Progenitor cell of endocrine pancreas (in vitro differentiated cells): ENCODE results near the gene KRTAP10-5. TPM values are rescaled to one million over a fixed set of nuclear protein-coding genes. Genes with fewer than 3 reads are reported as not detected.
"Not testable (repeated sequence)": the region's sequence is repeated elsewhere in the genome, so short reads cannot be mapped to it uniquely, and the experiment has no call there.

Experiments used
- DNase-seq: peaks from one replicate; pipeline ENCODE4 v3.0.0; 2021; ENCODE audit warnings: low spot score; ENCODE audit not compliant: unreplicated experiment
- H3K27ac Mint-ChIP-seq: 2 replicates; pipeline ENCODE4 v1.8.0; 2021; ENCODE audit warnings: mild to moderate bottlenecking, moderate library complexity, mixed read lengths
- H3K27me3 Mint-ChIP-seq: 2 replicates; pipeline ENCODE4 v1.8.0; 2021; ENCODE audit warnings: mixed read lengths
- H3K36me3 Mint-ChIP-seq: 2 replicates; pipeline ENCODE4 v1.8.0; 2022; ENCODE audit warnings: mixed read lengths; ENCODE audit not compliant: insufficient read depth
- H3K4me1 Mint-ChIP-seq: 2 replicates; pipeline ENCODE4 v1.8.0; 2021; ENCODE audit warnings: low read depth, mixed read lengths
- H3K4me3 Mint-ChIP-seq: 2 replicates; pipeline ENCODE4 v1.8.0; 2021; ENCODE audit warnings: low read depth, mild to moderate bottlenecking, moderate library complexity, mixed read lengths
- H3K9me3 Mint-ChIP-seq: 2 replicates; pipeline ENCODE4 v1.8.0; 2021; ENCODE audit warnings: low read depth, mixed read lengths
- CTCF ChIP-seq: fragments of 200-600 bp; sonication (generic); IDR thresholded peaks from one replicate; pipeline ENCODE4 v1.5.0; 2021; ENCODE audit warnings: antibody characterized with exemption, mild to moderate bottlenecking; ENCODE audit not compliant: unreplicated experiment
- total RNA-seq: library from RNA; stranded (reverse); gene quantifications from 2 replicates; pipeline ENCODE4 v1.2.1, GENCODE V29; 2021

The KRTAP10-5 gene
- total RNA-seq, 1 donor from 2014 or later, result not detected

GRCh38 chr21:44555200-44555875, 25.1 kb downstream of the KRTAP10-5 start:
- Mint-ChIP-seq H3K9me3 (peaks cover under 1% of the 10 kb centered on the region), H3K36me3 (no peaks in the 10 kb centered on the region), H3K4me3 (no peak overlapping the region), H3K27me3 (peaks cover 18% of the 10 kb centered on the region), H3K4me1 (peaks cover 4% of the 10 kb centered on the region), H3K27ac (no peak overlapping the region)
- TF ChIP-seq CTCF, result no peak
- peak; percentile 7 for DNase-seq

GRCh38 chr21:44552681-44553080, 27.7 kb downstream of the KRTAP10-5 start:
- no peak overlapping the region for H3K4me3 Mint-ChIP-seq
- H3K4me1 Mint-ChIP-seq, result peaks cover 18% of the 10 kb centered on the region
- H3K27ac Mint-ChIP-seq, result no peak overlapping the region
- no peaks in the 10 kb centered on the region for H3K36me3 Mint-ChIP-seq
- no peak for TF ChIP-seq CTCF
- DNase-seq, result no peak
- H3K27me3 Mint-ChIP-seq, result peaks cover 12% of the 10 kb centered on the region
- H3K9me3 Mint-ChIP-seq, result peaks cover 1% of the 10 kb centered on the region

- DNase-seq, result peak; percentile 8
- Mint-ChIP-seq H3K36me3 (peaks cover under 1% of the 10 kb centered on the region), H3K27me3 (peaks cover 10% of the 10 kb centered on the region), H3K9me3 (peaks cover 7% of the 10 kb centered on the region), H3K4me3 (no peak overlapping the region), H3K27ac (no peak overlapping the region), H3K4me1 (peaks cover 16% of the 10 kb centered on the region)
- no peak for TF ChIP-seq CTCF
Measured at GRCh38 chr21:44552136-44552535, 28.3 kb downstream of the KRTAP10-5 start.

GRCh38 chr21:44551340-44551961, 29.0 kb downstream of the KRTAP10-5 start, which contains the start of gene KRTAP10-2:
Gene KRTAP10-2 (minus strand): TSS chr21:44551505. CDS start chr21:44551458, 47 bp downstream.
- peak within 1 kb of the TSS; percentile 82 for H3K27ac Mint-ChIP-seq
- TF ChIP-seq CTCF, result no peak
- DNase-seq, result peak; percentile 8
- no peak within 1 kb of the TSS for H3K4me3 Mint-ChIP-seq
- peaks cover 16% of the 10 kb centered on the region for H3K4me1 Mint-ChIP-seq
- H3K36me3 Mint-ChIP-seq, result peaks cover 4% of the 10 kb centered on the region
- peaks cover 13% of the 10 kb centered on the region for H3K9me3 Mint-ChIP-seq
- peaks cover 10% of the 10 kb centered on the region for H3K27me3 Mint-ChIP-seq

- DNase-seq, result no peak
- no peak overlapping the region for H3K27ac Mint-ChIP-seq
- H3K36me3 Mint-ChIP-seq, result peaks cover 4% of the 10 kb centered on the region
- peaks cover 16% of the 10 kb centered on the region for H3K4me1 Mint-ChIP-seq
- H3K27me3 Mint-ChIP-seq, result peaks cover 10% of the 10 kb centered on the region
- no peak for TF ChIP-seq CTCF
- H3K4me3 Mint-ChIP-seq, result no peak overlapping the region
- H3K9me3 Mint-ChIP-seq, result peaks cover 13% of the 10 kb centered on the region
Measured at GRCh38 chr21:44550807-44551206, 29.6 kb downstream of the KRTAP10-5 start.

- H3K4me1 Mint-ChIP-seq, result peaks cover 16% of the 10 kb centered on the region
- H3K27me3 Mint-ChIP-seq, result peaks cover 10% of the 10 kb centered on the region
- peak; percentile 8 for DNase-seq
- not testable (repeated sequence) for H3K4me3 Mint-ChIP-seq, H3K36me3 Mint-ChIP-seq, H3K27ac Mint-ChIP-seq
- H3K9me3 Mint-ChIP-seq, result peaks cover 18% of the 10 kb centered on the region
Measured at GRCh38 chr21:44550285-44550684, 30.1 kb downstream of the KRTAP10-5 start.
